Mucosa of descending colon (tissue), 3 donors: Measurements from ENCODE around the gene ANKRD6. TPM values are rescaled to one million over a fixed set of nuclear protein-coding genes. Genes with fewer than 3 reads are reported as not detected.

Experiments used
- ATAC-seq: fragments of 200-7000 bp; cut with Tn5 transposase; one replicate; pipeline ENCODE4 v1.9.1; 2020; ENCODE audit warnings: mild to moderate bottlenecking, moderate library complexity
- DNase-seq, 3 donors: peaks; one replicate each; pipeline ENCODE4 v3.0.0-alpha.2; 2020
- H3K36me3 ChIP-seq: fragments of 200-600 bp; one replicate; pipeline ENCODE4 v1.8.0; 2021; ENCODE audit warnings: low read depth, mild to moderate bottlenecking
- H3K4me1 ChIP-seq: fragments of 200-600 bp; one replicate; pipeline ENCODE4 v1.8.0; 2021; ENCODE audit warnings: low read depth, mild to moderate bottlenecking
- H3K4me3 ChIP-seq: fragments of 200-600 bp; one replicate; pipeline ENCODE4 v1.8.0; 2021; ENCODE audit warnings: mild to moderate bottlenecking
- H3K9me3 ChIP-seq: fragments of 200-600 bp; one replicate; pipeline ENCODE4 v1.8.0; 2021; ENCODE audit warnings: mild to moderate bottlenecking
- CTCF ChIP-seq: fragments of 200-600 bp; IDR thresholded peaks from one replicate; pipeline ENCODE4 v1.8.0; 2022; ENCODE audit warnings: antibody characterized with exemption, mild to moderate bottlenecking
- intact Hi-C, 2 donors: fragments of 100-400 bp; cut with DNase I in 1 of 2; cut with micrococcal nuclease in 1 of 2; formaldehyde crosslinking; loops; one replicate each; pipeline versions ENCODE4 v1.11.0 to v1.11.1; 2022; cut with DNase I, micrococcal nuclease
- total RNA-seq, 3 donors: library from RNA; stranded (reverse); fragmentation: NEBNext Ultra II Directional in 2 of 3; extraction: Animal tissue kit (Norgen Biotek cat#: 25700) in 2 of 3; gene quantifications; one replicate each; pipeline versions ENCODE4 v1.2.1 to v1.2.4, GENCODE V29; 2021 to 2023
- donor health status: DM: no; HTN: no; CAD: no; lungs with moderate emphysema.
- donor health status: DM: no; HTN: no; CAD: no.
- donor health status: DM: no; HTN: yes; CAD: no.

Gene ANKRD6
- total RNA-seq, 3 donors from 2014 or later: 1.8 to 10.9 (median 2.8) TPM

DNA sequence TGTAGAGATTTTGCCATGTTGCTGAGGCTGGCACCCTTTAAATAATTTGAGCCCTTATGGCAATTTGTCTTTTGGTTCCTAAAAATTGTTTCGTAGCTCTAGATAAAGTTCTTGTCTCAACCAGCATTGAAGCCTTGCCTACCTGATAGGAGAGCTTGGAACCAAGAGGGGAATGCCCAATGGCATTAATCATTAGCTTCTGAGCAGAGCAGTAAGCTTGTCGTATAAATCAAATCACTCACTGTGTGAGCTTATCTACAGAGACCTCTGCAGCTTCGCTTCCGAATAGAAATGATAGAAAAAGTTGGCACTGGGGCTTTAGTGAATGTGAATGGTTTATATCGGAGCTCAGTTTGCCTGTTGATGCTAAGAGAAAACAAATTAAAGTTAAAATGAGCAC, 10.7 kb downstream of the ANKRD6 start:
- no peaks in the 10 kb centered on the region for H3K36me3 ChIP-seq
- no peak overlapping the region for H3K4me3 ChIP-seq
- TF ChIP-seq CTCF: no peak
- ATAC-seq: no peak
- no peaks in the 10 kb centered on the region for H3K9me3 ChIP-seq
- intact Hi-C loops: no loop called here
- DNase-seq: no peak
- no peaks in the 10 kb centered on the region for H3K4me1 ChIP-seq

GRCh38 chr6:89449193-89449592, 16.2 kb downstream of the ANKRD6 start:
- TF ChIP-seq CTCF: no peak
- Histone ChIP-seq H3K4me1 (no peaks in the 10 kb centered on the region), H3K36me3 (no peaks in the 10 kb centered on the region), H3K9me3 (no peaks in the 10 kb centered on the region), H3K4me3 (no peak overlapping the region)
- no peak for DNase-seq
- no peak for ATAC-seq
- intact Hi-C loops: no loop called here

GRCh38 chr6:89452281-89452680, 19.3 kb downstream of the ANKRD6 start:
- no peak for ATAC-seq
- H3K9me3 ChIP-seq: no peaks in the 10 kb centered on the region

DNA sequence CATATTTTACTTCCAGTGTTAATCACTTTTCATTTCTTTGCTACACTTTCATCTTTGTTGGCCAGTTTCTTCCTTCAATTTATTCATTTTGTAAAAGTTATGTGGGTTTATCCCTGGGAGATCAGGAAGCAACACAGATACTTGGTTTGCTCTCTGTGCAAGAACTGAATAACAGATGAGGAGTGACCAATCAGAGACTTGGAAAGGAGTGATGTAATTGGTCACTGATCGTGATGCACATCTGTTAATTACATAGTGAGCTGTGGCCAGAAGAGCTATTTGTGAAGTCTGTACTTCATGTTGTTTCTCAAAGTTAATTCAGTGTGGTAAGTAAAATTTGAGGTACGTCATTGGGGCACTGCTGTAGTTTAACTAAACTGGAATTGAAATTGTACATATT, 21.3 kb downstream of the ANKRD6 start:
- TF ChIP-seq CTCF: no peak
- intact Hi-C loops: no loop called here
- no peaks in the 10 kb centered on the region for H3K9me3 ChIP-seq
- H3K4me3 ChIP-seq: no peak overlapping the region
- ATAC-seq (no peak), DNase-seq (no peak)
- no peaks in the 10 kb centered on the region for H3K4me1 ChIP-seq
- H3K36me3 ChIP-seq: no peaks in the 10 kb centered on the region

More at GRCh38 chr6:89452281-89452680, 19.3 kb downstream of the ANKRD6 start:
- no peaks in the 10 kb centered on the region for H3K36me3 ChIP-seq
- intact Hi-C loops: no loop called here
- no peak overlapping the region for H3K4me3 ChIP-seq
- no peak for DNase-seq
- no peak for TF ChIP-seq CTCF
- no peaks in the 10 kb centered on the region for H3K4me1 ChIP-seq

DNA sequence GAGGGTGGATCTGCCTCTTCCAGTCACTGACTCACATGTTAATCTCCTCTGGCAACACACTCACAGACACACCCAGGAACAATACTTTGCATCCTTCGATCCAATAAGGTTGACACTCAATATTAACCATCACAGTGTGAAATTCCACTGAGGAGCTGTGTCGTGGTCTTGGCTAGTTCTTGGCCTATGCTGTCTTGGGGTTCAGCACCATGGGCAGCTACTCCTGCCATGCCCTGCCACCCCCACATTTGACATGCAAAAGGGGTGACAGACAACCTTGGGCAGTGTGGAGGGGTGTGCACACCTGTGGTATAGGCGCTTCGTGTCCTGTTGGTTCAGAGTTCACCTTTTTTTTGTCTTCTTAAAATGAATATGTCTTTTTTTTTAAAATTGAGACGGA, 25.8 kb downstream of the ANKRD6 start:
- TF ChIP-seq CTCF: no peak
- Histone ChIP-seq H3K9me3 (no peaks in the 10 kb centered on the region), H3K36me3 (no peaks in the 10 kb centered on the region), H3K4me3 (no peak overlapping the region), H3K4me1 (no peaks in the 10 kb centered on the region)
- intact Hi-C loops: no loop called here
- DNase-seq (no peak), ATAC-seq (no peak)

GRCh38 chr6:89459501-89459900, 26.5 kb downstream of the ANKRD6 start:
- Histone ChIP-seq H3K4me3 (no peak overlapping the region), H3K4me1 (no peaks in the 10 kb centered on the region), H3K36me3 (no peaks in the 10 kb centered on the region), H3K9me3 (no peaks in the 10 kb centered on the region)
- intact Hi-C loops: no loop called here
- DNase-seq: no peak
- no peak for TF ChIP-seq CTCF
- no peak for ATAC-seq
